Adrenal gland (tissue), 12 donors: ENCODE measurements around the gene CSNK2A3. TPM values are rescaled to one million over a fixed set of nuclear protein-coding genes. Genes with fewer than 3 reads are reported as not detected.
A peak's percentile ranks its signal among the peaks of the same experiment; 100 is the strongest.
"Not testable (repeated sequence)": the region's sequence is repeated elsewhere in the genome, so short reads cannot be mapped to it uniquely, and the experiment has no call there.

ENCODE experiments used
- DNase-seq, 7 donors: peaks; one replicate each; pipeline ENCODE4 v3.0.0-alpha.2; 2019 to 2020
- H3K27ac ChIP-seq, 5 donors: fragments of 200-600 bp; sonication (generic) in 4 of 5; 1 replicate in 3 of 5; 2 replicates in 2 of 5; pipeline versions ENCODE4 v1.5.1 to v1.8.0; 2016 to 2020; ENCODE audit warnings: mild to moderate bottlenecking in 1 of 5
- H3K27me3 ChIP-seq: fragments of 200-600 bp; 2 replicates; pipeline ENCODE4 v1.8.0; 2021
- H3K36me3 ChIP-seq, 2 donors: fragments of 200-600 bp; replicated peaks in 1 of 2; 1 replicate in 1 of 2; 2 replicates in 1 of 2; pipeline versions ENCODE4 v1.5.1 to v1.8.0; 2018 to 2022
- H3K4me1 ChIP-seq, 2 donors: fragments of 200-600 bp; replicated peaks in 1 of 2; 1 replicate in 1 of 2; 2 replicates in 1 of 2; pipeline versions ENCODE4 v1.5.1 to v1.8.0; 2018 to 2021
- H3K4me3 ChIP-seq, 4 donors: fragments of 200-600 bp; sonication (generic) in 3 of 4; one replicate each; pipeline ENCODE4 v1.5.1; 2016 to 2018
- H3K9me3 ChIP-seq, 3 donors: fragments of 200-600 bp; sonication (generic) in 1 of 3; replicated peaks in 1 of 3; 1 replicate in 2 of 3; 2 replicates in 1 of 3; pipeline versions ENCODE4 v1.5.1 to v1.8.0; 2016 to 2021
- CTCF ChIP-seq, 6 experiments: fragments of 450-650 bp in 4 of 6; fragments of 200-600 bp in 2 of 6; sonication (generic) in 1 of 6; IDR thresholded peaks; 1 replicate in 5 of 6; 2 replicates in 1 of 6; pipeline versions ENCODE4 v1.5.1 to v1.8.0; 2016 to 2021; ENCODE audit warnings: antibody characterized with exemption in 6 of 6, mild to moderate bottlenecking in 2 of 6, moderate library complexity in 1 of 6
- POLR2A ChIP-seq, 2 donors: fragments of 450-650 bp; IDR thresholded peaks; one replicate each; pipeline ENCODE4 v1.6.1; 2017; ENCODE audit warnings: antibody characterized with exemption in 2 of 2, mild to moderate bottlenecking in 2 of 2, moderate library complexity in 1 of 2
- WGBS, 4 donors: extraction: QIAGEN DNeasy Blood & Tissue Kit in 2 of 4; methylation state at CpG; one replicate each; pipeline versions ENCODE4 v1.1.5 to v1.1.7; 2013 to 2017; 5-methylcytosine and 5-hydroxymethylcytosine counted together
- intact Hi-C, 2 donors: fragments of 100-400 bp; cut with DNase I; formaldehyde crosslinking; loops; one replicate each; pipeline versions ENCODE4 v1.14.1 to v1.15.0; 2022 to 2023
- polyA plus RNA-seq, 3 donors: library from polyadenylated mRNA; stranded (reverse); fragments of 200-250 nt in 2 of 3; fragments of 350-450 nt in 1 of 3; fragmentation: Illumina TruSeq in 1 of 3; extraction: RNeasy Lipid Tissue Mini Kit (QIAGEN cat#74804) in 1 of 3; gene quantifications; one replicate each; pipeline ENCODE4 v1.2.3, GENCODE V29; 2013 to 2014
- total RNA-seq, 9 donors: library from RNA; depleted of rRNA in 4 of 9; stranded (reverse); fragments of >200 nt in 4 of 9; fragments of 120-200 nt in 1 of 9; fragmentation: NEBNext Ultra II Directional in 1 of 9; extraction: Animal tissue kit (Norgen Biotek cat#: 25700) in 1 of 9; gene quantifications; one replicate each; pipeline versions ENCODE4 v1.1.0 to v1.2.4, GENCODE V29; 2013 to 2023
- donor health status: healthy with polysubstance abuse.
- donor health status: Bipolar disorder and iron deficiency.
- donor health status: DM: yes; HTN: yes; CAD: no.
- donor health status: DM: no; HTN: no; CAD: no.
- donor health status: DM: no; HTN: no; CAD: no.
- donor health status: DM: yes; HTN: yes; CAD: no.

Gene CSNK2A3
- total and polyA plus RNA-seq, 12 donors = 0.07 to 2.7 (median 0.54) TPM; not detected in 1

- WGBS, 4 donors = 79 to 85% (median 82%) methylated on average over 3 of the region's 3 CpGs
- Histone ChIP-seq H3K4me3 (no peak overlapping the region), H3K4me1 (no peaks in the 10 kb centered on the region), H3K36me3 (no peaks in the 10 kb centered on the region), H3K27me3 (no peaks in the 10 kb centered on the region), H3K9me3 (no peaks in the 10 kb centered on the region), H3K27ac (no peak overlapping the region)
- intact Hi-C loops = no loop called here
- DNase-seq = no peak
- TF ChIP-seq POLR2A (IDR thresholded peaks at IDR 0.05) = no peak
Measured at GRCh38 chr11:11359611-11360010, 6.6 kb upstream of the CSNK2A3 start.

- WGBS, 4 donors = 85 to 91% (median 90%) methylated on average over 7 to 9 of the region's 9 CpGs
- intact Hi-C loops = no loop called here
- H3K27ac ChIP-seq = no peak overlapping the region
- H3K4me1 ChIP-seq = no peaks in the 10 kb centered on the region
- no peak overlapping the region for H3K4me3 ChIP-seq
- no peaks in the 10 kb centered on the region for H3K36me3 ChIP-seq
- H3K9me3 ChIP-seq = no peaks in the 10 kb centered on the region
- TF ChIP-seq POLR2A (IDR thresholded peaks at IDR 0.05) = no peak
- no peak for TF ChIP-seq CTCF (IDR thresholded peaks at IDR 0.05)
- DNase-seq = no peak
- H3K27me3 ChIP-seq = no peaks in the 10 kb centered on the region
Measured at GRCh38 chr11:11356842-11357241, 3.8 kb upstream of the CSNK2A3 start.

- DNase-seq, intact Hi-C loops, H3K9me3 ChIP-seq, H3K27ac ChIP-seq, H3K36me3 ChIP-seq, H3K4me1 ChIP-seq, H3K27me3 ChIP-seq, H3K4me3 ChIP-seq: not testable (repeated sequence)
- WGBS, 4 donors = 79 to 92% (median 83%) methylated on average over 5 to 9 of the region's 10 CpGs
Measured at GRCh38 chr11:11351851-11352250, 1.2 kb downstream of the CSNK2A3 start.

GRCh38 chr11:11351042-11351586, 1.9 kb downstream of the CSNK2A3 start:
- no peak for TF ChIP-seq CTCF (IDR thresholded peaks at IDR 0.05)
- no peak for DNase-seq
- no peak overlapping the region for H3K27ac ChIP-seq
- WGBS, 4 donors = 88 to 94% (median 90%) methylated on average over 3 to 4 of the region's 4 CpGs
- H3K9me3 ChIP-seq = no peaks in the 10 kb centered on the region
- no peaks in the 10 kb centered on the region for H3K4me1 ChIP-seq
- no peak overlapping the region for H3K4me3 ChIP-seq
- no peaks in the 10 kb centered on the region for H3K27me3 ChIP-seq
- intact Hi-C loops = no loop called here
- H3K36me3 ChIP-seq = no peaks in the 10 kb centered on the region

GRCh38 chr11:11349870-11350337, 3.1 kb downstream of the CSNK2A3 start:
- DNase-seq = peak; percentile 17 to 66 (median 23)
- H3K4me1 ChIP-seq = no peaks in the 10 kb centered on the region
- intact Hi-C loops = no loop called here
- WGBS, 4 donors = 59 to 67% (median 62%) methylated on average over 1 of the region's 1 CpG
- no peaks in the 10 kb centered on the region for H3K36me3 ChIP-seq
- no peaks in the 10 kb centered on the region for H3K9me3 ChIP-seq
- H3K27me3 ChIP-seq = no peaks in the 10 kb centered on the region
- H3K4me3 ChIP-seq = no peak overlapping the region
- TF ChIP-seq CTCF (IDR thresholded peaks at IDR 0.05) = no peak
- TF ChIP-seq POLR2A (IDR thresholded peaks at IDR 0.05) = no peak
- H3K27ac ChIP-seq = peak overlapping the region in 1 of 5 donors; percentile 21
